K562 (cell line): ENCODE measurements around the gene TREX2. TPM values are rescaled to one million over a fixed set of nuclear protein-coding genes. Genes with fewer than 3 reads are reported as not detected.
A peak's percentile ranks its signal among the peaks of the same experiment; 100 is the strongest.

Source experiments
- ATAC-seq: fragments of 200-7000 bp; cut with Tn5 transposase; 3 replicates; pipeline ENCODE4 v1.9.1; 2020; ENCODE audit warnings: moderate library complexity
- BruUV-seq: library from RNA; stranded (reverse); fragments of 400-500 nt; replicated peaks from 2 replicates; lab custom pipeline; 2021; lab: Mats Ljungman, UMichigan
- CTCF ChIA-PET: fragments of 300-600 bp; formaldehyde crosslinking; extraction: SDS; loops from one replicate; lab custom pipeline; 2021; ENCODE audit warnings: low intra/inter-chr PET ratio; lab: Yijun Ruan, JAX
- POLR2A ChIA-PET: fragments of 300-600, 350-650 bp; sonication (Branson Sonifier 250); formaldehyde crosslinking; extraction: SDS; loops from one replicate; lab custom pipeline; 2021; ENCODE audit warnings: antibody characterized with exemption, inconsistent platforms; lab: Yijun Ruan, JAX
- DNase-seq, 4 experiments: peaks; one replicate each; pipeline versions ENCODE4 v3.0.0 to v3.0.0-alpha.2; 2011 to 2018; ENCODE audit warnings: low spot score in 3 of 4, mixed read lengths in 3 of 4; ENCODE audit errors: extremely low read depth in 1 of 4
- FAIRE-seq: peaks from 2 replicates; lab custom pipeline; 2011; peaks lifted over from hg19 to GRCh38; lab: Jason Lieb, UNC
- H2AFZ ChIP-seq: 2 replicates; pipeline ENCODE4 v1.6.0; 2011; ENCODE audit warnings: low read depth, low read length, control low read depth, inconsistent platforms
- H3K27ac ChIP-seq: fragments of 200-600 bp; 3 replicates; pipeline ENCODE4 v1.8.0; 2011; ENCODE audit warnings: low read depth, mild to moderate bottlenecking, control low read depth, inconsistent platforms, low read length, moderate library complexity, mixed read lengths; ENCODE audit errors: extremely low read depth
- H3K27me3 ChIP-seq, 2 experiments: fragments of 300-600 bp in 1 of 2; 2 replicates in 1 of 2; 3 replicates in 1 of 2; pipeline versions ENCODE4 v1.6.0 to v1.8.0; 2011; ENCODE audit warnings: inconsistent platforms in 2 of 2, low read length in 2 of 2, mild to moderate bottlenecking in 1 of 2, mixed read lengths in 1 of 2, moderate library complexity in 1 of 2; ENCODE audit not compliant: control insufficient read depth in 2 of 2, insufficient read depth in 2 of 2
- H3K36me3 ChIP-seq: fragments of 300-600 bp; 3 replicates; pipeline ENCODE4 v1.8.0; 2011; ENCODE audit warnings: mild to moderate bottlenecking, low read length, inconsistent platforms; ENCODE audit not compliant: control insufficient read depth, insufficient read depth
- H3K4me1 ChIP-seq, 2 experiments: fragments of 200-600 bp in 1 of 2; replicated peaks in 1 of 2; 2 replicates in 1 of 2; 3 replicates in 1 of 2; pipeline versions ENCODE4 v1.5.1 to v1.8.0; 2011; ENCODE audit warnings: inconsistent platforms in 2 of 2, low read length in 2 of 2, mild to moderate bottlenecking in 1 of 2, mixed read lengths in 1 of 2, moderate library complexity in 1 of 2; ENCODE audit not compliant: control insufficient read depth in 2 of 2, insufficient read depth in 2 of 2
- H3K4me2 ChIP-seq: 2 replicates; pipeline ENCODE4 v1.6.1; 2011; ENCODE audit warnings: low read length, control low read depth, inconsistent platforms, mixed read lengths; ENCODE audit not compliant: insufficient read depth
- H3K4me3 ChIP-seq: fragments of 200-600 bp; sonication (generic), shearing (Covaris generic); 2 replicates; pipeline ENCODE4 v1.5.1; 2016; ENCODE audit warnings: control low read depth, inconsistent platforms
- H3K79me2 ChIP-seq: fragments of 200-600 bp; 3 replicates; pipeline ENCODE4 v1.8.0; 2011; ENCODE audit warnings: low read length, inconsistent platforms; ENCODE audit not compliant: control insufficient read depth, insufficient read depth
- H3K9ac ChIP-seq, 2 experiments: 2 replicates each; pipeline versions ENCODE4 v1.6.0 to v1.6.1; 2011; ENCODE audit warnings: low read depth in 2 of 2, low read length in 2 of 2, control low read depth in 1 of 2, inconsistent platforms in 1 of 2, mild to moderate bottlenecking in 1 of 2, mixed read lengths in 1 of 2; ENCODE audit not compliant: insufficient read depth in 1 of 2
- H3K9me1 ChIP-seq: one replicate; pipeline ENCODE4 v1.6.0; 2011; ENCODE audit warnings: inconsistent platforms, mild to moderate bottlenecking, low read length, moderate library complexity; ENCODE audit not compliant: control insufficient read depth, insufficient read depth
- H3K9me3 ChIP-seq: replicated peaks from 2 replicates; pipeline ENCODE4 v1.5.1; 2011; ENCODE audit warnings: low read depth, low read length, inconsistent platforms; ENCODE audit not compliant: control insufficient read depth, insufficient read depth
- H4K20me1 ChIP-seq: replicated peaks from 2 replicates; pipeline ENCODE4 v1.6.1; 2011; ENCODE audit warnings: low read length, inconsistent platforms, mixed read lengths; ENCODE audit not compliant: control insufficient read depth, insufficient read depth
- NR2F6 ChIP-seq: fragments of 450-650 bp; formaldehyde crosslinking; IDR thresholded peaks from 2 replicates; pipeline ENCODE4 v1.4.0; 2020; ENCODE audit warnings: mild to moderate bottlenecking
- POLR2G ChIP-seq: fragments of 200-400 bp; formaldehyde crosslinking; IDR thresholded peaks from 2 replicates; pipeline ENCODE4 v1.6.1; 2017; ENCODE audit warnings: low read depth, mild to moderate bottlenecking, antibody characterized with exemption, low read length, moderate library complexity
- ZNF121 ChIP-seq: sonication (generic); formaldehyde crosslinking; conservative IDR thresholded peaks from 2 replicates; pipeline ENCODE4 v1.8.0; 2022; ENCODE audit warnings: missing genetic modification reagents
- ZNF239 ChIP-seq: fragments of 250-450 bp; sonication (Bioruptor Pico); IDR thresholded peaks from 2 replicates; pipeline ENCODE4 v1.4.0; 2020; ENCODE audit warnings: mild to moderate bottlenecking
- WGBS: fragments of 100-300 bp; shearing (Covaris generic); methylation state at CpG from one replicate; pipeline ENCODE4 v1.1.6; 2016; ENCODE audit warnings: low coverage, mixed read lengths; ENCODE audit not compliant: insufficient coverage; ENCODE audit errors: missing lambda C conversion rate; 5-methylcytosine and 5-hydroxymethylcytosine counted together
- in situ Hi-C: fragments of 300-500 bp; cut with MboI; formaldehyde crosslinking; loops from 4 replicates; pipeline ENCODE4 v1.15.0; 2018; ENCODE audit warnings: inconsistent platforms, mixed read lengths
- intact Hi-C: fragments of 100-400 bp; cut with micrococcal nuclease; formaldehyde crosslinking; loops from 2 replicates; pipeline ENCODE4 v1.14.2; 2022
- polyA plus RNA-seq, 8 experiments: library from polyadenylated mRNA; depleted of rRNA in 4 of 8; stranded (reverse) in 5 of 8; unstranded in 3 of 8; fragments of >200 nt; fragmentation: Nextera tagmentation in 2 of 8; fragmentation: Illumina TruSeq in 1 of 8; extraction: Ambion mirVana in 2 of 8; extraction: Trizol in 1 of 8; gene quantifications; 2 replicates each; pipeline versions ENCODE4 v1.2.1 to v1.2.3, GENCODE V29; 2011 to 2014; ENCODE audit warnings: inconsistent platforms in 1 of 8, missing spikeins in 1 of 8
- total RNA-seq, 7 experiments: library from RNA; depleted of rRNA in 6 of 7; stranded (reverse); fragments of >200 nt in 6 of 7; fragmentation: Illumina TruSeq in 2 of 7; extraction: Trizol in 2 of 7; gene quantifications; 2 replicates each; pipeline versions ENCODE4 v1.2.1 to v1.2.3, GENCODE V29; 2011 to 2021; ENCODE audit warnings: low replicate concordance in 1 of 7

TREX2 gene
- total and polyA plus RNA-seq, 9 of the 15 experiments (the other 6 are each of a cell fraction or from before 2014, with no cell fraction given), result 0.07 to 1.5 (median 0.33) TPM; not detected in 2

DNA sequence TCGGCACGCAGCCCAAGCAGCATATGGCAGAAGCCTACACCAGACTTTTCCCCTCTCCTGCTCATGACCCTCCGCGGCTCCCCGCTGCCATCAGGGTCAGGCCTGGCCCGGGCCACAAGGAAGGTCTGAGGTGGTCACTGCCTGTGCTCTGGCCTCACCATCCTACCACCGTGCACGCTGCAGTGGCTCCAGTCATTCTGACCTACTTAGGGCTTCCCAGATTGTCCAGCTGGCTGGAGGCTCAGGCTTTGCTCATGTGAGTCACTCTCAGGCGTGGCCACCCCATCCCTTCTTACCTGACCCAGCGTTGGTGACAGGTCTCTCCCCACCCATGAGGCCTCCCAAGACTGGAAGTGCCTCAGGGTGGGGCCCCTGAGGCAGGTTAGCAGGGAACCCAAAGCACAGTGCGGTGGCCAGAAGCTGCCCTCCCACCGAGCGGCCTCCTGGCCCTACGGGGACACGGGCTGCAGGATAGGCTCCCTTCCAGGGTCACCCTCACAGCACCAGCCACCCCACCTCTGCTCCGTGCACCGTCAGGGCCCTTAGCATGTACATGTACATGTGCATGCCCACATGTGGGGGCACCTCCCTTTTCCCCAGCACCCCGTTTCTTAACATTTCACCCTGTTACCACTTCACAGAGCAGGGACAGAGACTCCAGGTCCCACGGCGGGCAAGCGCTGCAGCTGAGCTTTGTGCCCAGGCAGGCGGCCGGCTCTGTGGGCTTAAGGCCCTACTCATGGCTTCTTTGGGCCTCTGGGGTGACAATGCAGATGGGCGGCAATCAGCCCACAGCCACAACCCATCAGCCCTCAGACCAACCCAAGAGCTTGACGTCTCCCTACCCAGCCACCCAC, 2.2 kb downstream of the TREX2 start:
- no peak overlapping the region; a peak in 1 of 4 replicates for H3K9ac ChIP-seq
- no peak for FAIRE-seq
- no peak; the same call in 2 of the 3 replicates for ATAC-seq

DNA sequence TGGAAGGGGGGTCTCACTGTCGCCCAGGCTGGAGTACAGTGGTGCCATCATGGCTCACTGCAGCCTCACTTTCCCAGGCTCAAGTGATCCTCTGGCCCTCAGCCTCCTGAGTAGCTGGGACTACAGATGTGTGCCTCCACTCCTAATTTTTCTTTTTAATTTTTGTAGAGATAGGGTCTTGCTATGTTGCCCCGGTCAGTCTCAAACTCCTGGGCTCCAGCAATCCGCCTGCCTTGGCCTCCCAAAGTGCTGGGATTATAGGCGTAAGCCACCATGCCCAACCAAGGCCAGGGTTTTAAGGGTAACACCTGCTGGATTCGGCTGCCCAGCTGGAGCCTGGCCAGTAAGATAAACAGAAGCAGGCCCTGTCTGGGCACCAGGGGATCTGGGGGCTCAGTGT, 3.4 kb downstream of the TREX2 start:
- 27% methylated on average over 5 of the region's 5 CpGs for WGBS
- BruUV-seq, result no TSS peak
- CTCF ChIA-PET, result no interaction called here
- Histone ChIP-seq H2AFZ (no peak overlapping the region), H3K4me1 (peaks cover 0 to 39% of the 10 kb centered on the region in 2 experiments; a peak in 2 of 5 replicates), H3K9ac (no peak overlapping the region), H3K9me1 (no peaks in the 10 kb centered on the region), H4K20me1 (no peaks in the 10 kb centered on the region), H3K4me3 (no peak overlapping the region), H3K4me2 (no peak overlapping the region), H3K27ac (no peak overlapping the region), H3K36me3 (no peaks in the 10 kb centered on the region), H3K27me3 (peaks cover 0 to 6% of the 10 kb centered on the region in 2 experiments; a peak in 3 of 5 replicates), H3K9me3 (no peaks in the 10 kb centered on the region), H3K79me2 (no peaks in the 10 kb centered on the region)
- FAIRE-seq (no peak), ATAC-seq (no peak), DNase-seq (no peak)
- intact Hi-C loops (no loop called here), in situ Hi-C loops (no loop called here)
- TF ChIP-seq ZNF121 (CRISPR knock-in tag) (peak; percentile 51), ZNF239 (CRISPR knock-in tag) (no peak)
- POLR2A ChIA-PET, result interaction anchor here (0.7 kb wide), 1 partner anchor 352 kb away, joined by 3 read pairs; the partner anchor contains the start of gene SSR4

More for the DNA sequence above, 2.2 kb downstream of the TREX2 start:
- Histone ChIP-seq H3K4me3 (no peak overlapping the region), H3K4me1 (peaks cover 0 to 39% of the 10 kb centered on the region in 2 experiments; a peak in 2 of 5 replicates), H3K36me3 (no peaks in the 10 kb centered on the region), H4K20me1 (no peaks in the 10 kb centered on the region), H3K9me3 (no peaks in the 10 kb centered on the region), H3K27me3 (peaks cover 0 to 6% of the 10 kb centered on the region in 2 experiments; a peak in 3 of 5 replicates), H3K79me2 (no peaks in the 10 kb centered on the region), H3K4me2 (no peak overlapping the region), H3K9me1 (no peaks in the 10 kb centered on the region), H3K27ac (no peak overlapping the region), H2AFZ (no peak overlapping the region)
- ChIA-PET POLR2A (interaction anchor here (0.6 to 0.9 kb wide), 3 partner anchors 12 to 114 kb away, joined by 3 to 4 read pairs (median 3); no protein-coding TSS in a partner anchor), CTCF (no interaction called here)
- in situ Hi-C loops, result no loop called here
- intact Hi-C loops, result no loop called here
- TF ChIP-seq POLR2G, result peak; percentile 10; the same call in 1 of the 2 replicates
- TF ChIP-seq NR2F6 (CRISPR knock-in tag), result no peak
- no TSS peak for BruUV-seq
- 50% methylated on average over 21 of the region's 25 CpGs for WGBS
- peak in 1 of 4 experiments; percentile 13 for DNase-seq
